Stimulated activated CD4-positive, alpha-beta T cell treated with anti-CD3 and anti-CD28 coated beads, Interleukin-12 subunit alpha, Interleukin-12 subunit beta, amount 100 ng/mL, for 24 hours (primary cell): ENCODE measurements around the gene ZNF24.

Experiments used
- DNase-seq, 2 experiments: peaks; one replicate each; pipeline ENCODE4 v3.0.0-alpha.2; 2020; ENCODE audit warnings: low read depth in 2 of 2

The ZNF24 gene

DNA sequence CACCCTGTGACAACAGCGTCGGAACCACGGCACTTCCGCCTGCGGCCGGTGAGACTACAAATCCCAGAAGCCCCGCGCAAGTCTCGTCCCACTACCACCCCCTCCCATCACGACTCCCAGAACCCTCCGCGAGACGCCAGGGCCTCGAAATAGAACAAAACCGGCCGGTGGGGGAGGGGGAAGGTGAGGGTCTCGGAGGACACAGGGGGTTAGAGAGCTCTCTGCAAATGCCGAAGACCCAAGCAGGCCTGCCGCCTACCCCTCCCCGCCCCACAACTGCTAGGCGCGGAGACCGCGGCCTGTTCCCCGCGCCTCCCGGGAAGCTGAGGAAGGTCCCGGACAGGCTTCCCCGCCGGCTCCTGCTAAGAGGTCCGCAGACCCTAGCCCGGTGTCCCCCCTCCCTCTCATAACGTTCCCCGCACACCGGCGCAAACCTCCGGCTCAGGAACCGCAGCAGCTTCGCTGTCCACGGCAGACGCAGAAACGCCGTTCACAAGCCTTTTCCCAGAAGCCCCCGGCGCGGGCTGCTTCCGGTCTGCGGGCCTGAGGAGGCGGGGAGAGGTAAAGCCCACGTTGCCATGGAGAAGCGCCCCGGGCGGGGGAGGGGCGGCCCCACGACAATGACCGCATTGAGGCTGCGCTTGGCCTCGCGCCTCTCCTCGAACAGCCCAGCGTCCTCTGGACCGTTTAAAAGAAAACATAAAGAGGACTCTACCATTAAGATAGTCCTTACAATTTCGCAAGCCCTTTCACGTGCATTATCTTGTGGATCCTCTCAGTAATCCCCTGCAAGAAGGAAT, at the start of gene ZNF24:
ZNF24 (minus strand) TSS at position 485 of the 800 bp plus-strand sequence. CDS start 3,770 bp downstream, outside the sequence.
- DNase-seq = peak; percentile 80 to 92

DNA sequence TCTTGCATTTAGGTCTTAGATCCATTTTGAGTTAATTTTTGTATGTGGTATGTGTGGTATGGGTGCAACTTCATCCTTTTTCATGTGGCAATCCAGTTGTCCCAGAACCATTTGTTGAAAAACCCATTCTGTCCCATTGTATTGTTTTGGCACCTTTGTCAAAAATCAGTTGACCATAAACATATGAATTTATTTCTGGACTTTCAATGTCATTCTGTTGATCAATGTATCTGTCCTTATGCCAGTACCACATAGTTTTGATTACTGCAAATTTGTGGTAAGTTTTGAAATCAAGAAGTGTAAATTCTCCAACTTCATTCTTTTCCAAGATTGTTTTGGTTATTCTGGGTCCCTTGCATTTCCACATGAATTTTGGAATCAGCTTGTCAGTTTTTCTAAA, 49.5 kb upstream of the ZNF24 start:
- DNase-seq = no peak

DNA sequence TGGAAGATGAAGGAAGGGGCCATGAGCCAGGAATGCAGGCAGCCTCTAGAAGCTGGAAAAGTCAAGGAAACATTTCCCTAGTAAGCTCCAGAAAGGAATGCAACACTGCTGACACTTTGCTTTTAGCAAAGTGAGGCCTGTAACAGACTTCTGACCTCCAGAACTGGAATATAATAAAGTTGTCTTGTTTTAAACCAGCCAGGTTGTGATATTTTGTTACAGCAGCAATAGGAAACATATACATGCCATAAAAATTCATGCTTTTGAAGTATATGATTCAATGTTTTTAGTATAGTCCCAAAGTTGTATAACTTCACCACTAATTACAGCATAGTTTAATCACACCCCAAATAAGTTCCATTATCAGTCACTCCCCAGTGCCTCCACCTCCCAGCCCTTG, 48.2 kb upstream of the ZNF24 start:
- DNase-seq = no peak

DNA sequence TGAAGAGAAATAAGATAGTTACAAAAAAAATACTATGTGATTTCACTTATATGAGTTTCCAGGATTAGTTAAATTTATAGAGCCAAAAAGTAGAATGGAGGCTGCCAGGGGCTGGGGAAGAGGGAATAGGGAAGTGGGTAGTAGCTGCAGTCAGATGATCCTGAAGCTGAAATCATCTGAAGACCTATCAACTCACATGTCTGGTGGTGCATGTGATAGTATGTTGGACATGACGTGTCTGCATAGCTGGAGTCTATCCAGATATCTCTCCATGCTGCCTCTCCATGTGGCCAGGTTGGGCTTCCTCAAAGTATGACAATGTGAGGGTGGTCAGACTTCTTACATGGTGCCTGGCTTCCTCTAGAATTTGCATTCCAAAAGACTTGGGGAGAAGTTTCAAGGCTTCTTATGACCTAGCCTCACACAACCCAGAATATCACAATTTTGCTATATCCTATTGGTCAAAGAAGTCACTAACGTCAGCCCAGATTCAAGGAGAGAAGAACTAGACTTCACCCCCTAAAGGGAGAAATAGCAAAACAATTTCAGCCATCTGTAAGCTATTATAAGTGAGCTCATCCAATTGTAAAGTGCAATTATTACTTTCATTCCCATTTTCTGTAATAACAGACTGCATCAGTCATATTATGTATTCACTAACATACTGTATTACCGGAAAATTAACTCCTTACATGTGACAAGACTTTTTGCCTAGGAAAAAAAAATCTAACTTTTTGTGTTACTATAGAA, 46.9 kb upstream of the ZNF24 start:
- DNase-seq = no peak

DNA sequence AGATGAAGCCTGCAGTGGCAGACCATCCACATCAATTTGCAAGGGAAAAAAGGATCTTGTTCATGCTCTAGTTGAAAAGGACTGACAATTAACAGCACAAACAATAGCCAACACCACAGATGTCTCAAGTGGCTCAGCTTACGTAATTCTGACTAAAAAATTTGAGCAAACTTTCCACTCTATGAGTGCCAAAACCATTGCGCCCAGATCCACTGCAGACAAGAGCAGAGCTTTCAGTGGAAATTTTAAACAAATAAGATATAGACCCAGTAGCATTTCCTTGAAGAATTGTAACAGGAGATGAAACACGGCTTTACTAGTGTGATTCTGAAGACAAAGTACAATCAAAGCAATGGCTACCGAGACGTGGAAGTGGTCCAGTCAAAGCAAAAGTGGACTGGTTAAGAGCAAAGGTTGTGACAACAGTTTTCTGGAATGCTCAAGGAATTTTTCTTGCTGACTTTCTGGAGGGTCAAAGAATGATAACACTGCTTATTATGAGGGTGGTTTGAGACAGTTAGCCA, 44.9 kb upstream of the ZNF24 start:
- DNase-seq = no peak

DNA sequence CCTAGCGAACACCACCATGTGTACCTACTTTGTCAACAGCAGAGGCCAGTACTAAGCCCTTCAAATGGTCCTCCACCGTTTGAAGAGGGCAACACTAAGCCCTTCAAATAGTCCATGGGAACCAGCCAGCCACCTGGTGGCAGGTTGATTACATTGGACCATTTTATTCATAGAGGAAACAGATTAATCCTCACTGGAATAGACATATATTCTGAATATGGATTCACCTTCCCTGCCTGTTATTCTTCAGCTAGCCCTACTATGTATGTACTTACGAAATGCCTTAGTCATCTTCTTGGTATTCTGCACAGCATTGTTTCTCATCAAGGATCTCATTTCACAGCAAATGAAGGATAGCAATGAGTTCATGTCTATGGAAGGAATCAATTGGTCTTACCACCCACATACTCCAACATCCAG, 42.9 kb upstream of the ZNF24 start:
- no peak for DNase-seq

DNA sequence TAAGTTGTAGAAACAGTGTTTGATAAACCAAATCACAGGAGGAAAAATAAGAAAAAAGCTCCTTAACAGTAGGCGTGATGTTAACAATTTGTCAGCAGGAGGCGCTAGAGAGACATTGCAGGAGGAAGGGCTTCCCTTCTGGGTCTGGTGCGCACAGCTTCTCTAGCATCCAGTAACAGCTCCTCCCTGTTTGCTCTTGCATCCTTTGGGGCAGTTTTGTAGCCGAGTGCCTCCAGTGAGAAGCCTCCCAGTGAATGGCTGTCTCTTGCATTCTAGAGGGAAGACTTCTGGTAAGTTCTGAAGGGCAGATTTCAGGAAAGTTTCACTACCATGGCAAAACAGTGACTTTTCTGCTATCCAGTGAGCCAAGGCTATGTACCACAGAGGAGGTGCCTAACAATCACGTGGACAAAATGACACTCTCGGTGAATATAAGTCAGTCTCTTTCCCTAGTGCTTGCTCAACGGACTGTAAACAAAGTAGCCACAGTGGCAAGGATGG, 42.4 kb upstream of the ZNF24 start:
- DNase-seq = peak; percentile 33 to 35

DNA sequence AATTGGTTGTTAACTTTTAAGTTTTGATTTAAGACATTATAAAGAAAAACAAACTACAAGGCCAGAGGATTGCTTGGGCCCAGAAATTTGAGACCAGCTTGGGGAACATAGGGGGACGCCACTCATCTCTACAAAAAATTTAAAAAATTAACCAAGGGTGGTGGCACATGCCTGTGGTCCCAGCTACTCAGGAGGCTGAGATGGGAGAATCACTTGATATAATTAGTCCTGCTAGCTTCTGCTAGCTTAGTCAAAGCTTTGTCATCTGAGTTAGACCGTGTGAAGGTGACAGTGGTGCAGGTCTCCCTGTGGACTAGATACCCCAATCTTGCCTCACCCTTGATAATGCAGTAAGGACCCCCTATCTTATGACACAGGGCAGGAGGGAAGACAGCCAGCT, 38.9 kb upstream of the ZNF24 start:
- no peak for DNase-seq

DNA sequence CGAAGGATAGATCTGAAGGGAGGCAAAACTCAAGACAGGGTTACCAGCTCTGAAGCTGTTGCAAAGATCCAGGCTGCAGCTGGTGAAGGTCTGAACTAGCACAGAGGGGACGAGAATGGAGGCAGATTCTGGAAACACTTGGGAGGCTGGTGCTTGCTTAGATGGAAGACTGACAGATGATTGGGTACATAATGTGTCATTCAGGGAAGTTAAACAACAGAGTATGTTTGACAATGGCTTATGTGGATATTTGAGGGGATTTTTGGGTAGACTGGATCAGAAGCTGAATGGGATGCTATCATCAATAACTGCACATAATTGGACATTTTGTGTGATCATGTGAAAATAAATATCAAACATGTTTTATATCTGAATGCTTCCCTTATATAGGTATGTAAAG, 35.2 kb upstream of the ZNF24 start:
- DNase-seq = no peak

DNA sequence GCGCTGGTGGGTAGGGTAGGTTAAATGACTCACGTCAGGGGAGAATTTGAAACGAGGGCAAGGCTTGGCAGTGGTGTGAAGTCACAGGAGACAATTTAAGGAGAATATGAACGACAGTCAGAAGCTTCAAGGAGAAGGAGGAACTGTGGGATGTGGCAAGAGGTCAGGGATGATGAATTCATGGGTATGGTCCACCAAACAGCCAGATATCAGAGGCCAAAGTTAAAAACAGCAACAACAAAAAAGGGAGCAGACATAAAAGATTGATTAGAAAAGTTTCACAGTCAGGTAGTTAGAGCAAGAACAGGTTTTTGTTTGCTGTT, 34.3 kb upstream of the ZNF24 start:
- no peak for DNase-seq

DNA sequence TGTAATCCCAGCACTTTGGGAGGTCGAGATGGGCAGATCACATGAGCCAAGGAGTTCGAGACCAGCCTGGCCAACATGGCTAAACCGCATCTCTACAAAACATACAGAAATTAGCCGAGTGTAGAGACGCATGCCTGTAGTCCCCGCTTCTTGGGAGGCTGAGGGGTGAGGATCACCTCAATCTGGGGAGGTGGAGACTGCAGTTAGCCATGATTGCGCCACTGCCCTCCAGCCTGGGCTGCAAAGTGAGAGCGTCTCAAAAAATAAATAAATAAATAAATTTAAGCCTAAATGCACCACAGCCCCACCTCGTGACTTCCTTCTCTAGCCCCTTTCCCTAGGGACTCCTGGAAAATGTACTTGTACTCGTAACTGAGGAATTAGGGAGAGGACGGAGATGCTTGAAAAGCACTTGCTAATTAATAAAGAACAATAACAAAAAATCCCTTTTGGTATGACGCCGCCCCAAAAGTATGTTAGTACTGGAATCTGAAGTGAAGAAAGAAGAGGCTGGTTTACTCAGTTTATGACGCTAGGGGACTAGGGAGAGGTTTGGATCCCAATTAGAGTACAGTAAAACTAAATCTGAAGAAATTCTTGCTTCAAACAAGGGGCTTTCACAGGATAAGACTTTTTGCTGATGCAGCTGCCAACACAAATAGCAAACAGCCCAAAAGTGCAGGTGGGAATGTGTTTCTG, 33.8 kb upstream of the ZNF24 start:
- no peak for DNase-seq

DNA sequence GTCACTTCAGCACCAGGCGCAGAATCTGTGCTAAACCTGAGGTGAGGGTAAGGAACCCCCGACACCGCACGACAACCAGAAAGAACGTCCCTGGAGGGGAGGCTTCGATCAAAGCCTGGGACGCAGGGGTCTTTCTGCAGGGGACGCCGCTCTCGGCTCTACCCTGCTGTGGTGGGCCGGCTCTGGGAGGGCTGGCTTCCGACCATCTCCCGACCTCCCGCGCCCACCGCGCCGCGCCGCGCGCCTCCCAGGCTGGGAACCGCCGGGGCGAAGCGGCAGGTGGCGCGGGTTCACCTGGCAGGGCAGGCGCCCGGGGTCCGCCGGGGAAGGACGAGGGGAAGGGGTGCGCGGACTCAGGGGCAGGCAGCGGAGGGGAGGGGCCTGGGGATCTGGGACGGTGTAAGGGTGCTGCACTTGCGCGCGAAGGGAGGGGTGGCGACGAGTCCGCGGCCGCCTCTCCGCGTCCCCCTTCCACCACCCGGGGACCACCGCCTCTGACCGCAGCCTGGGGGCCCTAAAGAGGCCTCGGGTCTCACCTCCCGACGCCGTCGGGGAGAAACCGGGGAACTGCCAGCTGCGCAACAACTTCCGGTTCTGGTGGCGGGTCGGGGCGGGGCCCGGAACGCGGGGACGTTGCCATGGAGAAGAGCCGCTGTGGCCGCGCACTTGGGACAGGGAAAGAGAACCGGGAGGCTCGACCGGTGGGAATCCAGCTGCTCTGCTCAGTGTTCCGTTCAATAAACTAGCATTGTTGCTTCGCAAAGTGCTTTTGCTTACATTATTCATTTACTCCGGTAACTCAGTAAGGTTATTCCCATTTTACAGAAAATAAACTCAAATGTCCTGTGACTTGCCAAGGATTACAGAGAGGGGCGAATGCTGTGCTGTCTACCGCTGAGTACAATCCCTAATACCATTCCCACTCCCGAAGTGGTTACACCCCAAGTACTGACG, 32.8 kb upstream of the ZNF24 start, which contains the start of gene ZNF396:
ZNF396 (minus strand) TSS at position 596 of the 954 bp plus-strand sequence. CDS start 3,045 bp downstream, outside the sequence.
- DNase-seq = peak; percentile 46 to 70

DNA sequence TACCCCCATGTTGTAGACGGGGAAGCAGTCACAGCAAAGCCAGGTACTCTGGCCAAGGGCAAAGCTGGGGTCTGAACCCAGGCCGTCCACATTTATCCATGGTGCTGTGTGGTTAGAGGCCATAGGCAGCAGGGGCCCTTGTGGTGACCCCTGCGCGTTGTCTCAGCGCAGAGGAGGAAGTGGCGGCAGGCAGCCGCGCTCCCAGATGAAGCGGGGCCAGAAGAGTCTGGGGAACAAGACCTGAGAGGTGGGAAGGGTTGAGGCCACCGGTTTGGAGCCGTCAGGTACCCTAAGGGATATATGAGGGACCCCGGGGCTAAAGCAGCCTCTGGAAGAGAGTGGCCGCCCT, 32.1 kb upstream of the ZNF24 start:
- DNase-seq = no peak

DNA sequence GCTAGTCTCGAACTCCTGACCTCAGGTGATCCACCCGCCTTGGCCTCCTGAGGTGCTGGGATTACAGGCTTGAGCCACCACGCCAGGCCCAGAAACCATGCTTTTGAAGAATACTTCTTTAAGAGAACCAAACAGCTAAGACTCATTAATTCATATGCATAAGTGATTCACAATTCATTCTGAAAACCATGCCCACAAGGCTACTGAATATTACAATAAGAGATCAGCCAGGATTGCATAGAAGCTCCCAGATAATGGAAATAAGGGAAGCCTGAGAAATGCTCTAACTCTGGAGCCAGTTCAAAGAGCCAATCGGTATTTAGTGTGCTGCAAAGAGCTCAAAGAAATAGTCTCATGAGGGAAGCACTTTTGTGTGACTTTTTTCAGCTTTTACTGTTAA, 30.5 kb upstream of the ZNF24 start:
- DNase-seq = no peak

DNA sequence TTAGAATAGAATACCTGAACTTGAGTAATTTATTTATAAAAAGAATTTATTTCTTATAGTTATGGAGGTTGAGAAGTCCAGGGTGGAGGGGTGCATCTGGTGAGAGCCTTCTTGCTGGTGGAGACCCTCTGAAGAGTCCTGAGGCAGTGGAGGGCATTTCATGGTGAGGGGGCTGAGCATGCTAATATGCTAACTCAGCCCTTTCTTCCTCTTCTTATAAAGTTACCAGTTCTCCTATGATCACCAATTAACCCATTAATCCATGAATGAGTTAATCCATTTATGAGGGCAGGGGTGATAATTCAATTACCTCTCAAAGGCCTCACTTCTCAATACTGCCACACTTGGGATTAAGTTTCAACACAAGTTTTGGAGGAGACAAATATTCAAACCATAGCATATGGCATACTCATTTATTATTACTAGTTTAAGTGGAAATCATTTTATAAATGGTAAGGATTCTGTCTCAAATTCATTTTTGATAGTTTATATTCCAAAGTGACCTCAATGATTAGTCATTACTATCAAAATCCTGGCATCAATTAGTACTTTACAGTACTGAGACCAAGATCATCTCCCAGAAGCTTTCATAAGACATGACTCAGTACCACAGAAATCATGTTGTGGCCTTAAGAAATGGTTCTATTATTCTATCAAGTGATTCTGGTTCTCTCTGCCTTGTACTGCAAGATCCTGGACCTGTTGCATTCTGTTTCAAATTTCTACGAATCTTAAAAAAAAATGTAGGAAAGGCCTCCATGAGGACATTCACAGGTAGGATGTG, 27.4 kb upstream of the ZNF24 start:
- no peak for DNase-seq

DNA sequence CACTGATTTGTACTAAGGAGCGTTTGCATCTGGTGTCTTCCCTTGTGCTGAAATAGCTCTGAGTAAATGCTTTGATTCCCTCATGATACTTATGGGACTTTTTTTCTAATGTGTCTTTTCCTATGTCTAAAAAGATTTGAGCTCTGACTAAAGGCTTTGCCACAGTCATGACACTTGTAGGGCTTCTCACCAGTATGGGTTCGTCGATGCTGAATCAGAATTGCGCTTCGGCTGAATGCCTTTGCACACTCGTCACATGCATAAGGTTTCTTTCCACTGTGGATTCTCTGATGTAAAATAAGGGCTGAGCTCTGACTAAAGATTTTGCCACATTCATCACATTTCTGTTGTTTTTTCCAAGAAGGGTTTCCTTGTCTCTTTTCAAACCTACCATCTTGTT, 24.9 kb upstream of the ZNF24 start:
- DNase-seq = no peak

DNA sequence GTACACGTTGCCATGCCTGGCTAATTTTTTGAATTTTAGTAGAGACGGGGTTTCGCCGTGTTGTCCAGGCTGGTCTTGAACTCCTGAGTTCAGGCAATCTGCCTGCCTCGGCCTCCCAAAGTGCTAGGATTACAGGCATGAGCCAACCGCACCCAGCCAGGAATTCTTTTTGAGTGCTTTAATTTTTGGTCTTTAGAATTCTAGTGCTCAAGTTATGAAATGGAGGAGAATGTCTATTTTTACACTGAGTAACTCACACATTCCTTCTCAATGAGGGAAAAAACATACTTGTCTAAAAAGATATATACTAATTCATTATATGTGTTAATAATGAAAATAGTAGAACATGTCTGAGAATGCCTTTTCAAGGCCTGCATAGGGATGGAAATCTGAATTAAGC, 24.4 kb upstream of the ZNF24 start:
- DNase-seq = no peak

DNA sequence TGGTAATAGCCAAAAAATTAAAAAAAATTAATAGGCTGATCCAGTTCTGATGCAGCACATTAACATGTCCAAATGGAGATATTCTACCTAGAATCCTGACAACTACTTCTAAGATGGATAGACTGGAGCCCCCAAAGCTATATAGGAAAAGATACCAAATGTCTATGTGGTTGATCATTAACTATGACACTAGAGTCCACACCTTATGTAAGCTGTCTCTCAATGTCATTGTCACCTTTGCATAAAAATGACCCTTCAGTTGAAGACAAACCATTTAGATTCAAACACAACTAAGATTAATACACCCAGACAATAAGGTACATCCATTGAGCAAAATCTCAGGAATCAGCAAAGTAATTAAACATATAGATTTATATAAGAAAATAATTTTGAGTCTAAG, 18.3 kb upstream of the ZNF24 start:
- DNase-seq = no peak

DNA sequence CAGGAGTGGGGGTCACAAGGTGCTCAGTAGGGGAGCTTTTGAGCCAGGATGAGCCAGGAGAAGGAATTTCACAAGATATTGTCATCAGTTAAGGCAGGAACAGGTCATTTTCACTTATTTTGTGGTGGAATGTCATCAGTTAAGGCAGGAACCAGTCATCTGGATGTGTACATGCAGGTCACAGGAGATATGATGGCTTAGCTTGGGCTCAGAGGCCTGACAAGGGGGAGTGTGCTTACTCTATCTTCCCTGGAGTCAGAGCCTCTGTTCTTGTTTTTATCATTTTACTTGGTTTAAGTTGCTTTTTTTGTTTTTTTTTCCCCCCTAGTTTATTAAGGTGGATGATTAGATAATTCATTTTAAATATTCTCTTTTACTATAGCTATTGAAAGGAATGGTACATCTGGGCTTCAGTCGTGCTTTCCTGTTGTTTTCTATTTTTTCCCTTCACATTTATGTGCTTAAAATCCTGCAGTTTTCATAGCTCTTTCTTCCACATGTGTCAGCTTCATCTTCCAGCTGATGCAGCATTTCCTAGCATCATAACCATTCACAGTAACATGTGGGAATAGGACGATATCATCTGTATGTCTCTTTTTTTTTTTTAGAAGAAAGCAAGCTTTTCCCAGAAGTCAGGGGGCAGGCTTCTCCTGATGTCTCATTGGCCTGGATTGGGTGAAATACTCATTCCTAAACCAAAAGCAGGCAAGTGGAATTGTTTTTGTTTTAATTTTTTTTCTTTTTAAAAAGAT, 17.5 kb upstream of the ZNF24 start:
- DNase-seq = no peak
